ENCODE measurements around the gene ARFGAP2.

- no peak for TF ChIP-seq CTCF (IDR thresholded peaks at IDR 0.05; ENCODE audit: low read depth, low read length)
- TF ChIP-seq POLR2A (IDR thresholded peaks at IDR 0.05; ENCODE audit: extremely low read depth, insufficient read length), result no peak
These were observed 11.0 kb upstream of the ARFGAP2 start for GRCh38 chr11:47187723-47188122.
